Activated CD8-positive, alpha-beta memory T cell treated with anti-CD3 and anti-CD28 coated beads for 4 hours (primary cell): Measurements from ENCODE around the gene KLK2.

Source experiments
- DNase-seq, 2 donors: peaks; one replicate each; pipeline ENCODE4 v3.0.0-alpha.2; 2020; ENCODE audit warnings: low read depth in 2 of 2

Gene KLK2

GRCh38 chr19:50850738-50851137 lies 22.5 kb upstream of the KLK2 start:
- no peak for DNase-seq

- no peak for DNase-seq
These were observed 21.6 kb upstream of the KLK2 start for GRCh38 chr19:50851620-50852019.

GRCh38 chr19:50854636-50855410 lies 18.4 kb upstream of the KLK2 start, which contains the start of gene KLK3:
TSS of gene KLK3 (plus strand) at chr19:50854915. CDS start at chr19:50854956, 41 bp downstream.
- DNase-seq, result no peak

- DNase-seq, result no peak
These were observed 15.9 kb upstream of the KLK2 start for GRCh38 chr19:50857366-50857765.

- DNase-seq, result no peak
These were observed 14.4 kb upstream of the KLK2 start for GRCh38 chr19:50858886-50859285.

GRCh38 chr19:50859849-50860248 lies 13.4 kb upstream of the KLK2 start:
- no peak for DNase-seq

- DNase-seq, result no peak
These were observed 12.2 kb upstream of the KLK2 start for GRCh38 chr19:50861010-50861409.

- no peak for DNase-seq
These were observed 11.5 kb upstream of the KLK2 start for GRCh38 chr19:50861496-50862286.

- DNase-seq, result no peak
These were observed 3.8 kb upstream of the KLK2 start for GRCh38 chr19:50869479-50869878.

GRCh38 chr19:50870417-50871089 lies 2.7 kb upstream of the KLK2 start:
- no peak for DNase-seq

- no peak for DNase-seq
These were observed 972 bp downstream of the KLK2 start for GRCh38 chr19:50874211-50874610.

GRCh38 chr19:50875795-50876422 lies 2.7 kb downstream of the KLK2 start:
- no peak for DNase-seq

- DNase-seq, result no peak
These were observed 3.2 kb downstream of the KLK2 start for GRCh38 chr19:50876456-50876855.

- no peak for DNase-seq
These were observed 4.1 kb downstream of the KLK2 start for GRCh38 chr19:50877338-50877737.

GRCh38 chr19:50878851-50879250 lies 5.6 kb downstream of the KLK2 start:
- no peak for DNase-seq

GRCh38 chr19:50880241-50880640 lies 7.0 kb downstream of the KLK2 start:
- DNase-seq, result no peak

GRCh38 chr19:50882188-50882587 lies 8.9 kb downstream of the KLK2 start:
- DNase-seq, result no peak

- DNase-seq, result no peak
These were observed 16.4 kb downstream of the KLK2 start for GRCh38 chr19:50889638-50890037.

GRCh38 chr19:50890422-50891252 lies 17.4 kb downstream of the KLK2 start:
- no peak for DNase-seq

- no peak for DNase-seq
These were observed 18.0 kb downstream of the KLK2 start for GRCh38 chr19:50891253-50891625.

- DNase-seq, result no peak
These were observed 20.0 kb downstream of the KLK2 start for GRCh38 chr19:50893047-50893736.
